K562 (cell line): ENCODE results near the gene MLXIPL. TPM values are rescaled to one million over a fixed set of nuclear protein-coding genes. Genes with fewer than 3 reads are reported as not detected.

Experiments used
- CBX5 ChIP-seq: IDR thresholded peaks from 2 replicates; pipeline ENCODE4 v1.6.1; 2014; ENCODE audit warnings: low read depth, borderline replicate concordance
- HDAC6 ChIP-seq: IDR thresholded peaks from 2 replicates; pipeline ENCODE4 v1.6.1; 2012; ENCODE audit warnings: low read depth, mild to moderate bottlenecking, control low read depth, inconsistent platforms, low read length, moderate library complexity
- HNRNPUL1 ChIP-seq: fragments of 200-400 bp; formaldehyde crosslinking; IDR thresholded peaks from 2 replicates; pipeline ENCODE4 v1.6.1; 2017; ENCODE audit warnings: low read length
- MAFG ChIP-seq: fragments of 450-650 bp; conservative IDR thresholded peaks from 2 replicates; pipeline ENCODE4 v1.6.1; 2016; ENCODE audit warnings: missing genetic modification characterization, missing compliant biosample characterization
- MCM5 ChIP-seq: fragments of 450-650 bp; IDR thresholded peaks from 2 replicates; pipeline ENCODE4 v1.6.1; 2016; ENCODE audit warnings: low read depth
- NEUROD1 ChIP-seq: fragments of 150-350 bp; IDR thresholded peaks from 2 replicates; pipeline ENCODE4 v1.6.1; 2014; ENCODE audit warnings: borderline replicate concordance, low read length, low read depth; ENCODE audit not compliant: partially characterized antibody
- SAP30 ChIP-seq: fragments of 200-600 bp; sonication (generic); IDR thresholded peaks from 2 replicates; pipeline ENCODE4 v1.6.1; 2012; ENCODE audit warnings: borderline replicate concordance, low read depth, mild to moderate bottlenecking, moderate library complexity, low read length, control low read depth, inconsistent platforms; ENCODE audit not compliant: insufficient read depth, poor library complexity, severe bottlenecking
- SMARCE1 ChIP-seq: fragments of 450-650 bp; IDR thresholded peaks from 2 replicates; pipeline ENCODE4 v1.7.1; 2016; ENCODE audit warnings: mild to moderate bottlenecking
- SRSF1 ChIP-seq: fragments of 200-400 bp; formaldehyde crosslinking; IDR thresholded peaks from 2 replicates; pipeline ENCODE4 v1.6.1; 2017; ENCODE audit warnings: mild to moderate bottlenecking, low read depth, low read length, moderate library complexity
- TCF7L2 ChIP-seq: fragments of 150-350 bp; IDR thresholded peaks from 2 replicates; pipeline ENCODE4 v1.6.1; 2016; ENCODE audit warnings: low read depth, mild to moderate bottlenecking, low read length, moderate library complexity
- TEAD1 ChIP-seq, 2 experiments: fragments of 450-650 bp in 1 of 2; sonication (generic) in 1 of 2; formaldehyde crosslinking; IDR thresholded peaks; 2 replicates each; pipeline versions ENCODE4 v1.4.0 to v1.8.0; 2020 to 2022; ENCODE audit warnings: mild to moderate bottlenecking in 2 of 2, missing genetic modification reagents in 1 of 2
- XRCC3 ChIP-seq: fragments of 450-650 bp; IDR thresholded peaks from 2 replicates; pipeline ENCODE4 v1.6.1; 2017; ENCODE audit warnings: mild to moderate bottlenecking, moderate library complexity
- ZNF263 ChIP-seq: sonication (generic); formaldehyde crosslinking; IDR thresholded peaks from 2 replicates; pipeline ENCODE4 v1.8.0; 2022; ENCODE audit warnings: mild to moderate bottlenecking, missing genetic modification reagents, borderline replicate concordance
- ZNF274 ChIP-seq: IDR thresholded peaks from 2 replicates; pipeline ENCODE4 v1.6.1; 2011; ENCODE audit warnings: low read depth, mild to moderate bottlenecking, low read length, moderate library complexity, borderline replicate concordance
- ZNF354B ChIP-seq: fragments of 250-450 bp; sonication (Bioruptor Pico); IDR thresholded peaks from 2 replicates; pipeline ENCODE4 v1.4.0; 2020
- ZNF408 ChIP-seq: fragments of 250-450 bp; sonication (Bioruptor Pico); IDR thresholded peaks from 2 replicates; pipeline ENCODE4 v1.4.0; 2020; ENCODE audit warnings: low read depth, mild to moderate bottlenecking, moderate library complexity
- ZNF586 ChIP-seq: fragments of 450-650 bp; formaldehyde crosslinking; conservative IDR thresholded peaks from 2 replicates; pipeline ENCODE4 v1.4.0; 2020; ENCODE audit warnings: mild to moderate bottlenecking, moderate library complexity
- ZNF644 ChIP-seq: fragments of 200-800 bp; sonication (Bioruptor generic); IDR thresholded peaks from 2 replicates; pipeline ENCODE4 v1.6.1; 2016; ENCODE audit warnings: low read depth, missing genetic modification characterization, missing compliant biosample characterization
- ZNF696 ChIP-seq: fragments of 250-450 bp; sonication (Bioruptor Pico); conservative IDR thresholded peaks from 2 replicates; pipeline ENCODE4 v1.4.0; 2020; ENCODE audit warnings: mild to moderate bottlenecking, moderate library complexity
- polyA plus RNA-seq, 8 experiments: library from polyadenylated mRNA; depleted of rRNA in 4 of 8; stranded (reverse) in 5 of 8; unstranded in 3 of 8; fragments of >200 nt; fragmentation: Nextera tagmentation in 2 of 8; fragmentation: Illumina TruSeq in 1 of 8; extraction: Ambion mirVana in 2 of 8; extraction: Trizol in 1 of 8; gene quantifications; 2 replicates each; pipeline versions ENCODE4 v1.2.1 to v1.2.3, GENCODE V29; 2011 to 2014; ENCODE audit warnings: inconsistent platforms in 1 of 8, missing spikeins in 1 of 8
- total RNA-seq, 7 experiments: library from RNA; depleted of rRNA in 6 of 7; stranded (reverse); fragments of >200 nt in 6 of 7; fragmentation: Illumina TruSeq in 2 of 7; extraction: Trizol in 2 of 7; gene quantifications; 2 replicates each; pipeline versions ENCODE4 v1.2.1 to v1.2.3, GENCODE V29; 2011 to 2021; ENCODE audit warnings: low replicate concordance in 1 of 7
- TF ChIP-seq, protein P1 (sequence below): fragments of 450-650 bp; formaldehyde crosslinking; conservative IDR thresholded peaks from 2 replicates; pipeline ENCODE4 v1.4.0; 2022; ENCODE audit warnings: mild to moderate bottlenecking, missing genetic modification characterization
- TF ChIP-seq, protein P2 (sequence below): fragments of 450-650 bp; IDR thresholded peaks from 2 replicates; pipeline ENCODE4 v1.6.1; 2016; ENCODE audit warnings: missing biosample characterization, missing genetic modification characterization
- TF ChIP-seq, protein P3 (sequence below): conservative IDR thresholded peaks from 2 replicates; pipeline ENCODE4 v1.6.1; 2011; ENCODE audit warnings: low read depth, mild to moderate bottlenecking, low read length; ENCODE audit not compliant: control insufficient read depth
- TF ChIP-seq, protein P4 (sequence below): sonication (generic); formaldehyde crosslinking; IDR thresholded peaks from 2 replicates; pipeline ENCODE4 v1.4.0; 2020; ENCODE audit warnings: mild to moderate bottlenecking, missing genetic modification reagents

MLXIPL gene
- total and polyA plus RNA-seq, 9 of the 15 experiments (the other 6 are each of a cell fraction or from before 2014, with no cell fraction given), result 0.11 to 18.4 (median 1.4) TPM

DNA sequence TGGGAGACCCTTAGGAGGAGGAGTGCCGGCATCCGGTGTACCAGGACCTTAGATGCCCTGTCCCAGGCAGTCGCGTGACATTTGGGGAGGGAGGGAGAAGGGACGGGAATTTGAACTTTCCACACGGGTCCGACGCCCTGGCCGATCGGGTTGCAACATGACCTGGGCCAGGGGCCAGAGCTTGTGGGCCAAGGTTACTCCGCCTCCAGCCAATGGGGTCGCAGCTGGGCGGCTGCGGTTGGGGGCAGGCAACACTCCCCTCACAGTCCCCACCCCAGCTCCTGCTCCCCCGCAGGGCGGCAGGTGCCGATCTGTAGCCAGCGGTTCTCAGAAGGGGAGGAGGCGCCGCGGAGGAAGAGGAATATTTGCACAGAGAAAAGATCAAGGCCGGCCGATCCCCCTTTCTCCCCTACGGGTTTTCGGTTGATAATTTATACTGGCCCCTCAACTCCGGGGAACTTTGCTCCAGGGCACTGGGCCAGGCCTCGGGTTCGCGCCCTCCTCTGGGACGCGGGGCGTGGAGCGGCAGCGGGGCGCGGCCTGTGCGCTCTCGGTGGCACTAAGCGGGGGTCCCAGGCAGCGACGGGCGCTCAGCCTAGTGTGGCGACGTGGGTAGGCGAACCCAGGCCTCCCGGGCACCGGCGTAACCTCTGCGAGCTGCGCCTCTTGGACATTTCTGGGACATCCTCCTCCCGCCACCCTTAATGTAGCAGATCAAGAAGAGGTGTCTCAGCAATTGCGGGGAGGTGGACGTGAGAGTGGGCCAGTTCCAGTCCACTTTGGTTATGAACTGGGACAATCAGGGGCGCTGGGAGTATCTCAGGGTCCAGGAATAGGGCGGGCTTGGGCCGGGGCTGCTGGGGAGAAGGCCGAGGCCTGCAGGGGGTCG, 1.2 kb downstream of the MLXIPL start (continued):
- TF ChIP-seq, protein P1, sequence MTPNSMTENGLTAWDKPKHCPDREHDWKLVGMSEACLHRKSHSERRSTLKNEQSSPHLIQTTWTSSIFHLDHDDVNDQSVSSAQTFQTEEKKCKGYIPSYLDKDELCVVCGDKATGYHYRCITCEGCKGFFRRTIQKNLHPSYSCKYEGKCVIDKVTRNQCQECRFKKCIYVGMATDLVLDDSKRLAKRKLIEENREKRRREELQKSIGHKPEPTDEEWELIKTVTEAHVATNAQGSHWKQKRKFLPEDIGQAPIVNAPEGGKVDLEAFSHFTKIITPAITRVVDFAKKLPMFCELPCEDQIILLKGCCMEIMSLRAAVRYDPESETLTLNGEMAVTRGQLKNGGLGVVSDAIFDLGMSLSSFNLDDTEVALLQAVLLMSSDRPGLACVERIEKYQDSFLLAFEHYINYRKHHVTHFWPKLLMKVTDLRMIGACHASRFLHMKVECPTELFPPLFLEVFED (CRISPR knock-in tag), result no peak
- TF ChIP-seq TCF7L2 (no peak), MCM5 (no peak), ZNF586 (CRISPR knock-in tag) (no peak), ZNF263 (CRISPR knock-in tag) (peak; percentile 46; the same call in 1 of the 2 replicates), ZNF644 (tag) (no peak), XRCC3 (no peak), TEAD1 (CRISPR knock-in tag; IDR thresholded peaks at IDR 0.05) (0 out of 4 replicates have a peak, but pooled peaks of 1 of the 2 experiments have one; percentile 65), HDAC6 (no peak), ZNF408 (CRISPR knock-in tag) (no peak), ZNF354B (CRISPR knock-in tag) (no peak), CBX5 (no peak), HNRNPUL1 (no peak), SMARCE1 (no peak), SAP30 (no peak), SRSF1 (no peak), NEUROD1 (no peak), ZNF696 (CRISPR knock-in tag) (no peak), ZNF274 (no peak), MAFG (tag) (no peak)
- TF ChIP-seq, protein P2, sequence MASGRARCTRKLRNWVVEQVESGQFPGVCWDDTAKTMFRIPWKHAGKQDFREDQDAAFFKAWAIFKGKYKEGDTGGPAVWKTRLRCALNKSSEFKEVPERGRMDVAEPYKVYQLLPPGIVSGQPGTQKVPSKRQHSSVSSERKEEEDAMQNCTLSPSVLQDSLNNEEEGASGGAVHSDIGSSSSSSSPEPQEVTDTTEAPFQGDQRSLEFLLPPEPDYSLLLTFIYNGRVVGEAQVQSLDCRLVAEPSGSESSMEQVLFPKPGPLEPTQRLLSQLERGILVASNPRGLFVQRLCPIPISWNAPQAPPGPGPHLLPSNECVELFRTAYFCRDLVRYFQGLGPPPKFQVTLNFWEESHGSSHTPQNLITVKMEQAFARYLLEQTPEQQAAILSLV (tag), result no peak
- TF ChIP-seq, protein P3, sequence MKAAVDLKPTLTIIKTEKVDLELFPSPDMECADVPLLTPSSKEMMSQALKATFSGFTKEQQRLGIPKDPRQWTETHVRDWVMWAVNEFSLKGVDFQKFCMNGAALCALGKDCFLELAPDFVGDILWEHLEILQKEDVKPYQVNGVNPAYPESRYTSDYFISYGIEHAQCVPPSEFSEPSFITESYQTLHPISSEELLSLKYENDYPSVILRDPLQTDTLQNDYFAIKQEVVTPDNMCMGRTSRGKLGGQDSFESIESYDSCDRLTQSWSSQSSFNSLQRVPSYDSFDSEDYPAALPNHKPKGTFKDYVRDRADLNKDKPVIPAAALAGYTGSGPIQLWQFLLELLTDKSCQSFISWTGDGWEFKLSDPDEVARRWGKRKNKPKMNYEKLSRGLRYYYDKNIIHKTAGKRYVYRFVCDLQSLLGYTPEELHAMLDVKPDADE, result no peak
- TF ChIP-seq, protein P4, sequence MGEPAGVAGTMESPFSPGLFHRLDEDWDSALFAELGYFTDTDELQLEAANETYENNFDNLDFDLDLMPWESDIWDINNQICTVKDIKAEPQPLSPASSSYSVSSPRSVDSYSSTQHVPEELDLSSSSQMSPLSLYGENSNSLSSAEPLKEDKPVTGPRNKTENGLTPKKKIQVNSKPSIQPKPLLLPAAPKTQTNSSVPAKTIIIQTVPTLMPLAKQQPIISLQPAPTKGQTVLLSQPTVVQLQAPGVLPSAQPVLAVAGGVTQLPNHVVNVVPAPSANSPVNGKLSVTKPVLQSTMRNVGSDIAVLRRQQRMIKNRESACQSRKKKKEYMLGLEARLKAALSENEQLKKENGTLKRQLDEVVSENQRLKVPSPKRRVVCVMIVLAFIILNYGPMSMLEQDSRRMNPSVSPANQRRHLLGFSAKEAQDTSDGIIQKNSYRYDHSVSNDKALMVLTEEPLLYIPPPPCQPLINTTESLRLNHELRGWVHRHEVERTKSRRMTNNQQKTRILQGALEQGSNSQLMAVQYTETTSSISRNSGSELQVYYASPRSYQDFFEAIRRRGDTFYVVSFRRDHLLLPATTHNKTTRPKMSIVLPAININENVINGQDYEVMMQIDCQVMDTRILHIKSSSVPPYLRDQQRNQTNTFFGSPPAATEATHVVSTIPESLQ (CRISPR knock-in tag), result no peak
